ENCODE results near the gene DAB2IP.

DAB2IP gene

GRCh38 chr9:121807069-121807822 lies 155.8 kb downstream of the DAB2IP start:
- DNase-seq: no peak

- DNase-seq: no peak
Observed at GRCh38 chr9:121807823-121808278, 156.4 kb downstream of the DAB2IP start.

GRCh38 chr9:121808781-121809180 lies 157.3 kb downstream of the DAB2IP start:
- DNase-seq: no peak

- DNase-seq: no peak
Observed at GRCh38 chr9:121809356-121810050, 158.1 kb downstream of the DAB2IP start.

GRCh38 chr9:121810489-121810888 lies 159.1 kb downstream of the DAB2IP start:
- DNase-seq: no peak

GRCh38 chr9:121811140-121811539 lies 159.7 kb downstream of the DAB2IP start:
- no peak for DNase-seq

- DNase-seq: no peak
Observed at GRCh38 chr9:121811751-121812150, 160.3 kb downstream of the DAB2IP start.

GRCh38 chr9:121812159-121812735 lies 160.8 kb downstream of the DAB2IP start:
- DNase-seq: no peak

GRCh38 chr9:121813519-121814210 lies 162.2 kb downstream of the DAB2IP start:
- no peak for DNase-seq

- no peak for DNase-seq
Observed at GRCh38 chr9:121814594-121814993, 163.2 kb downstream of the DAB2IP start.

- no peak for DNase-seq
Observed at GRCh38 chr9:121815084-121815483, 163.7 kb downstream of the DAB2IP start.

- no peak for DNase-seq
Observed at GRCh38 chr9:121815546-121816448, 164.4 kb downstream of the DAB2IP start.

- DNase-seq: no peak
Observed at GRCh38 chr9:121816449-121816817, 165.0 kb downstream of the DAB2IP start.

GRCh38 chr9:121816845-121817450 lies 165.5 kb downstream of the DAB2IP start:
- DNase-seq: no peak

GRCh38 chr9:121817476-121817875 lies 166.0 kb downstream of the DAB2IP start:
- no peak for DNase-seq

- DNase-seq: no peak
Observed at GRCh38 chr9:121818016-121818661, 166.7 kb downstream of the DAB2IP start.

- no peak for DNase-seq
Observed at GRCh38 chr9:121818841-121819427, 167.5 kb downstream of the DAB2IP start.

GRCh38 chr9:121819428-121820231 lies 168.2 kb downstream of the DAB2IP start:
- DNase-seq: no peak

- no peak for DNase-seq
Observed at GRCh38 chr9:121820286-121821005, 169.0 kb downstream of the DAB2IP start.
